GM23248 (cell line): Measurements from ENCODE around the gene OR7G3.

Source experiments
- EZH2 ChIP-seq: fragments of 200-600 bp; sonication (generic); IDR thresholded peaks from 2 replicates; pipeline ENCODE4 v1.6.1; 2018; ENCODE audit warnings: antibody characterized with exemption, mild to moderate bottlenecking; ENCODE audit not compliant: insufficient read depth, poor library complexity, severe bottlenecking
- EZH2phosphoT487 ChIP-seq: fragments of 200-600 bp; sonication (generic); IDR thresholded peaks from 2 replicates; pipeline ENCODE4 v1.6.1; 2018; ENCODE audit warnings: antibody characterized with exemption, moderate library complexity, mild to moderate bottlenecking, low read depth; ENCODE audit not compliant: insufficient read depth

DNA sequence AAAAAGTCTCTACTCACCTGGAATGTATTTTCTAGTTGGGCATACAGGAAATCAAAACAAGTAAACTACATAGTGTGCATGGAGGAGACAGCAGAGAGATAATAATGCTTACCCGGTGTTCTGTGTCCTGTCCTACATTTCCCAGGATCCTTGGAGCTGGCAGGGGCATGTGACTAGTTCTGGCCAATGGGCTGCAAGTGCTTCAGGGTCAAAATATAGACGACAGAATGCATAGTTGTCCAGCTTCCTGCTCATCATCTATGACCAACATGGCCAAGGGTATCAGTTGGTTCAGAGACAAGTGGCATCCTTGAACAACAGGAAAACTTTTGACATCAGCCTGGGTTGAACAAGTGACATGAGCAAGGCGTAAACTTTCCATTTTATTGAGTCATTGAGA is 21.9 kb upstream of the OR7G3 start:
- TF ChIP-seq EZH2phosphoT487 (no peak), EZH2 (no peak)
